ENCODE data around the gene FIGLA.

DNA sequence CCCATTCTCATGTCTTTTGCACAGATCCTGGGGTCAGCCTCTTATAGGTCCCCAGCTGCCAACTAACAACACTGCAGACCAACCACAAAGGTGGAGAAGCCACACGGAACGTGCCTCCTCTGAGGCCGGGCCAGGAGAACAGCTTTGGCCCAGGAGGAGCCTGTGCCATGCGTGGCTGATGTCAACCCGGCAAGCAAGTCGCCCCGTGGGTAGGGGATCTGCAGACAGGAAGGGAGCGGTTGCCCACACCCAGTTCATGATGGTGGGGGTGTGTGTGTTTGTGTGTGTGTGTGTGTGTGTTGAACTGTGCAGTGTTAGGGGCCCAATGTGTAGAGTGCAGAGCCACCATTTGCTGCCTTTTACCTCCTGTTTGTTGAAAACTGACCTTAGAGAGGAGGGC is 32.4 kb upstream of the FIGLA start:
- TF ChIP-seq, protein P1, sequence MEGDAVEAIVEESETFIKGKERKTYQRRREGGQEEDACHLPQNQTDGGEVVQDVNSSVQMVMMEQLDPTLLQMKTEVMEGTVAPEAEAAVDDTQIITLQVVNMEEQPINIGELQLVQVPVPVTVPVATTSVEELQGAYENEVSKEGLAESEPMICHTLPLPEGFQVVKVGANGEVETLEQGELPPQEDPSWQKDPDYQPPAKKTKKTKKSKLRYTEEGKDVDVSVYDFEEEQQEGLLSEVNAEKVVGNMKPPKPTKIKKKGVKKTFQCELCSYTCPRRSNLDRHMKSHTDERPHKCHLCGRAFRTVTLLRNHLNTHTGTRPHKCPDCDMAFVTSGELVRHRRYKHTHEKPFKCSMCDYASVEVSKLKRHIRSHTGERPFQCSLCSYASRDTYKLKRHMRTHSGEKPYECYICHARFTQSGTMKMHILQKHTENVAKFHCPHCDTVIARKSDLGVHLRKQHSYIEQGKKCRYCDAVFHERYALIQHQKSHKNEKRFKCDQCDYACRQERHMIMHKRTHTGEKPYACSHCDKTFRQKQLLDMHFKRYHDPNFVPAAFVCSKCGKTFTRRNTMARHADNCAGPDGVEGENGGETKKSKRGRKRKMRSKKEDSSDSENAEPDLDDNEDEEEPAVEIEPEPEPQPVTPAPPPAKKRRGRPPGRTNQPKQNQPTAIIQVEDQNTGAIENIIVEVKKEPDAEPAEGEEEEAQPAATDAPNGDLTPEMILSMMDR (conservative IDR thresholded peaks at IDR 0.05): no peak
- no peak for TF ChIP-seq ZFX (IDR thresholded peaks at IDR 0.05)

All from C4-2B (cell line).